ENCODE data around the gene EPO.
A peak's percentile ranks its signal among the peaks of the same experiment; 100 is the strongest.

Gene EPO

GRCh38 chr7:100720279-100720670 lies at the start of gene EPO:
EPO (plus strand) TSS chr7:100720468; CDS start chr7:100720981, 513 bp downstream.
- DNase-seq: no peak

GRCh38 chr7:100671353-100672327 lies 48.6 kb upstream of the EPO start:
- DNase-seq: no peak

GRCh38 chr7:100673302-100673941 lies 46.8 kb upstream of the EPO start, which contains the start of gene GNB2:
GNB2 (plus strand) TSS chr7:100673740; CDS start chr7:100676266, 2,526 bp downstream.
- DNase-seq: peak; percentile 91

GRCh38 chr7:100673942-100674410 lies 46.3 kb upstream of the EPO start:
- no peak for DNase-seq

- no peak for DNase-seq
Measured at GRCh38 chr7:100674411-100675104, 45.7 kb upstream of the EPO start.

- DNase-seq: no peak
Measured at GRCh38 chr7:100675105-100675451, 45.2 kb upstream of the EPO start.

GRCh38 chr7:100675581-100676350 lies 44.5 kb upstream of the EPO start:
- DNase-seq: peak; percentile 8

- no peak for DNase-seq
Measured at GRCh38 chr7:100676501-100677306, 43.6 kb upstream of the EPO start.

GRCh38 chr7:100677308-100678267 lies 42.7 kb upstream of the EPO start:
- no peak for DNase-seq

GRCh38 chr7:100678291-100678984 lies 41.8 kb upstream of the EPO start:
- DNase-seq: no peak

GRCh38 chr7:100679129-100679926 lies 40.9 kb upstream of the EPO start:
- no peak for DNase-seq

- DNase-seq: no peak
Measured at GRCh38 chr7:100679927-100680575, 40.2 kb upstream of the EPO start.

- no peak for DNase-seq
Measured at GRCh38 chr7:100680576-100681271, 39.5 kb upstream of the EPO start.

GRCh38 chr7:100681491-100682227 lies 38.6 kb upstream of the EPO start:
- DNase-seq: no peak

GRCh38 chr7:100682228-100682741 lies 38.0 kb upstream of the EPO start:
- no peak for DNase-seq

GRCh38 chr7:100682991-100683658 lies 37.1 kb upstream of the EPO start:
- no peak for DNase-seq

Measured in DMS79 treated with DMSO at 0.1 percent for 48 hours (cell line).